KOPT-K1 (cell line): ENCODE results near the gene HDAC4.
"Not testable (repeated sequence)": the region's sequence is repeated elsewhere in the genome, so short reads cannot be mapped to it uniquely, and the experiment has no call there.

Experiments used
- H3K27ac ChIP-seq: fragments of 200-600 bp; sonication (generic); 2 replicates; pipeline ENCODE4 v1.5.1; 2016; ENCODE audit warnings: antibody characterized with exemption, mild to moderate bottlenecking, low read depth, low read length; ENCODE audit not compliant: poor library complexity, severe bottlenecking
- H3K36me3 ChIP-seq: fragments of 200-600 bp; sonication (generic); 2 replicates; pipeline ENCODE4 v1.5.1; 2017; ENCODE audit warnings: antibody characterized with exemption, mild to moderate bottlenecking, low read length, moderate library complexity; ENCODE audit not compliant: insufficient read depth
- H3K9me3 ChIP-seq: fragments of 200-600 bp; sonication (generic); 2 replicates; pipeline ENCODE4 v1.5.1; 2017; ENCODE audit warnings: antibody characterized with exemption, low read length, mild to moderate bottlenecking; ENCODE audit not compliant: insufficient read depth, poor library complexity, severe bottlenecking

The HDAC4 gene

GRCh38 chr2:239184968-239185903, 215.6 kb downstream of the HDAC4 start:
- Histone ChIP-seq H3K36me3 (peaks cover 100% of the 10 kb centered on the region), H3K27ac (no peak overlapping the region), H3K9me3 (peaks cover 3% of the 10 kb centered on the region)

GRCh38 chr2:239184179-239184578, 216.6 kb downstream of the HDAC4 start:
- Histone ChIP-seq H3K36me3 (peaks cover 100% of the 10 kb centered on the region), H3K9me3 (peaks cover 3% of the 10 kb centered on the region), H3K27ac (no peak overlapping the region)

GRCh38 chr2:239182981-239183791, 217.6 kb downstream of the HDAC4 start:
- Histone ChIP-seq H3K36me3 (peaks cover 100% of the 10 kb centered on the region), H3K27ac (no peak overlapping the region), H3K9me3 (peaks cover 3% of the 10 kb centered on the region)

- peaks cover 100% of the 10 kb centered on the region for H3K36me3 ChIP-seq
- H3K9me3 ChIP-seq: peaks cover 8% of the 10 kb centered on the region
- H3K27ac ChIP-seq: no peak overlapping the region
Observed at GRCh38 chr2:239181903-239182581, 218.8 kb downstream of the HDAC4 start.

- no peak overlapping the region for H3K27ac ChIP-seq
- H3K9me3 ChIP-seq: peaks cover 16% of the 10 kb centered on the region
- H3K36me3 ChIP-seq: peaks cover 100% of the 10 kb centered on the region
Observed at GRCh38 chr2:239181074-239181902, 219.5 kb downstream of the HDAC4 start.

- Histone ChIP-seq H3K36me3 (peaks cover 100% of the 10 kb centered on the region), H3K9me3 (peaks cover 22% of the 10 kb centered on the region), H3K27ac (no peak overlapping the region)
Observed at GRCh38 chr2:239180526-239181073, 220.2 kb downstream of the HDAC4 start.

GRCh38 chr2:239179851-239180371, 220.9 kb downstream of the HDAC4 start:
- Histone ChIP-seq H3K27ac (no peak overlapping the region), H3K9me3 (peaks cover 29% of the 10 kb centered on the region), H3K36me3 (peaks cover 100% of the 10 kb centered on the region)

GRCh38 chr2:239178954-239179353, 221.9 kb downstream of the HDAC4 start:
- Histone ChIP-seq H3K36me3 (peaks cover 100% of the 10 kb centered on the region), H3K27ac (no peak overlapping the region), H3K9me3 (peaks cover 38% of the 10 kb centered on the region)

- H3K27ac ChIP-seq: no peak overlapping the region
- peaks cover 41% of the 10 kb centered on the region for H3K9me3 ChIP-seq
- peaks cover 100% of the 10 kb centered on the region for H3K36me3 ChIP-seq
Observed at GRCh38 chr2:239178484-239178883, 222.3 kb downstream of the HDAC4 start.

- Histone ChIP-seq H3K36me3 (peaks cover 100% of the 10 kb centered on the region), H3K27ac (no peak overlapping the region)
Observed at GRCh38 chr2:239177908-239178307, 222.9 kb downstream of the HDAC4 start.

GRCh38 chr2:239177325-239177724, 223.5 kb downstream of the HDAC4 start:
- peaks cover 100% of the 10 kb centered on the region for H3K36me3 ChIP-seq
- H3K9me3 ChIP-seq: peaks cover 53% of the 10 kb centered on the region
- no peak overlapping the region for H3K27ac ChIP-seq

More at GRCh38 chr2:239177908-239178307, 222.9 kb downstream of the HDAC4 start:
- H3K9me3 ChIP-seq: peaks cover 47% of the 10 kb centered on the region

GRCh38 chr2:239176138-239176803, 224.5 kb downstream of the HDAC4 start:
- peaks cover 98% of the 10 kb centered on the region for H3K36me3 ChIP-seq
- H3K27ac ChIP-seq: not testable (repeated sequence)

GRCh38 chr2:239175181-239175580, 225.6 kb downstream of the HDAC4 start:
- Histone ChIP-seq H3K36me3 (peaks cover 98% of the 10 kb centered on the region), H3K9me3 (peaks cover 65% of the 10 kb centered on the region), H3K27ac (no peak overlapping the region)

More at GRCh38 chr2:239176138-239176803, 224.5 kb downstream of the HDAC4 start:
- H3K9me3 ChIP-seq: peaks cover 63% of the 10 kb centered on the region
